CD14-positive monocyte (primary cell): ENCODE measurements around the gene SERPINE1. TPM values are rescaled to one million over a fixed set of nuclear protein-coding genes. Genes with fewer than 3 reads are reported as not detected.
A peak's percentile ranks its signal among the peaks of the same experiment; 100 is the strongest.

Source experiments
- DNase-seq, 3 donors: peaks; one replicate each; pipeline ENCODE4 v3.0.0-alpha.2; 2011 to 2022
- H2AFZ ChIP-seq: 2 replicates; pipeline ENCODE4 v1.6.0; 2012; ENCODE audit warnings: mild to moderate bottlenecking, low read depth, low read length, inconsistent platforms; ENCODE audit not compliant: insufficient read depth, poor library complexity, severe bottlenecking
- H3K27ac ChIP-seq, 2 donors: 1 replicate in 1 of 2; 2 replicates in 1 of 2; pipeline ENCODE4 v1.5.1; 2012 to 2013; ENCODE audit warnings: low read length in 2 of 2, control low read depth in 1 of 2, inconsistent platforms in 1 of 2, low read depth in 1 of 2, mild to moderate bottlenecking in 1 of 2
- H3K27me3 ChIP-seq, 2 donors: one replicate each; pipeline versions ENCODE4 v1.6.0 to v1.6.1; 2011 to 2013; ENCODE audit warnings: low read length in 2 of 2; ENCODE audit not compliant: control insufficient read depth in 2 of 2, insufficient read depth in 2 of 2
- H3K36me3 ChIP-seq, 2 donors: replicated peaks in 1 of 2; 1 replicate in 1 of 2; 2 replicates in 1 of 2; pipeline versions ENCODE4 v1.5.1 to v1.6.1; 2012 to 2013; ENCODE audit warnings: low read length in 2 of 2, control low read depth in 1 of 2, inconsistent platforms in 1 of 2, mild to moderate bottlenecking in 1 of 2; ENCODE audit not compliant: insufficient read depth in 2 of 2, control insufficient read depth in 1 of 2
- H3K4me1 ChIP-seq, 2 donors: 1 replicate in 1 of 2; 2 replicates in 1 of 2; pipeline versions ENCODE4 v1.5.1 to v1.6.1; 2012 to 2013; ENCODE audit warnings: low read length in 2 of 2, control low read depth in 1 of 2, inconsistent platforms in 1 of 2, mild to moderate bottlenecking in 1 of 2, moderate library complexity in 1 of 2; ENCODE audit not compliant: insufficient read depth in 2 of 2, control insufficient read depth in 1 of 2
- H3K4me2 ChIP-seq: replicated peaks from 2 replicates; pipeline ENCODE3; 2012; ENCODE audit warnings: low read length, moderate library complexity, mild to moderate bottlenecking; ENCODE audit not compliant: poor library complexity, severe bottlenecking; ENCODE audit errors: extremely low read depth
- H3K4me3 ChIP-seq, 3 experiments: fragments of 200-600 bp in 1 of 3; sonication (generic) in 1 of 3; replicated peaks in 1 of 3; 1 replicate in 2 of 3; 2 replicates in 1 of 3; pipeline ENCODE4 v1.5.1; 2011 to 2013; ENCODE audit warnings: low read length in 3 of 3, mild to moderate bottlenecking in 3 of 3, control low read depth in 2 of 3, low read depth in 2 of 3, inconsistent platforms in 1 of 3, moderate library complexity in 1 of 3
- H3K79me2 ChIP-seq: 2 replicates; pipeline ENCODE4 v1.6.0; 2012; ENCODE audit warnings: mild to moderate bottlenecking, control low read depth, inconsistent platforms, low read length, moderate library complexity; ENCODE audit not compliant: insufficient read depth
- H3K9ac ChIP-seq: 2 replicates; pipeline ENCODE4 v1.6.0; 2017; ENCODE audit warnings: low read length, mild to moderate bottlenecking; ENCODE audit not compliant: insufficient read depth, poor library complexity, severe bottlenecking
- H3K9me3 ChIP-seq, 2 donors: replicated peaks in 1 of 2; 1 replicate in 1 of 2; 2 replicates in 1 of 2; pipeline versions ENCODE4 v1.5.1 to v1.6.1; 2012 to 2013; ENCODE audit warnings: low read length in 2 of 2, control low read depth in 1 of 2; ENCODE audit not compliant: control insufficient read depth in 1 of 2, insufficient read depth in 1 of 2
- H4K20me1 ChIP-seq: 2 replicates; pipeline ENCODE4 v1.6.0; 2012; ENCODE audit warnings: mild to moderate bottlenecking, low read length, control low read depth, moderate library complexity; ENCODE audit not compliant: insufficient read depth
- H3K27ac Mint-ChIP-seq, 7 donors: one replicate each; pipeline ENCODE4 v1.8.0; 2020; ENCODE audit warnings: mild to moderate bottlenecking in 7 of 7, mixed read lengths in 7 of 7, moderate library complexity in 6 of 7, inconsistent platforms in 2 of 7
- H3K27me3 Mint-ChIP-seq, 3 donors: one replicate each; pipeline ENCODE4 v1.8.0; 2021 to 2022; ENCODE audit warnings: low read depth in 3 of 3, mild to moderate bottlenecking in 3 of 3, mixed read lengths in 3 of 3, moderate library complexity in 3 of 3, inconsistent platforms in 1 of 3
- H3K36me3 Mint-ChIP-seq, 2 donors: one replicate each; pipeline ENCODE4 v1.8.0; 2020; ENCODE audit warnings: mixed read lengths in 2 of 2, inconsistent platforms in 1 of 2, mild to moderate bottlenecking in 1 of 2
- H3K4me1 Mint-ChIP-seq: one replicate; pipeline ENCODE4 v1.8.0; 2020; ENCODE audit warnings: mild to moderate bottlenecking, mixed read lengths
- H3K4me3 Mint-ChIP-seq, 2 donors: one replicate each; pipeline ENCODE4 v1.8.0; 2020; ENCODE audit warnings: mild to moderate bottlenecking in 2 of 2, mixed read lengths in 2 of 2, moderate library complexity in 1 of 2
- H3K9me3 Mint-ChIP-seq, 7 donors: one replicate each; pipeline ENCODE4 v1.8.0; 2020 to 2022; ENCODE audit warnings: mixed read lengths in 7 of 7, mild to moderate bottlenecking in 6 of 7, moderate library complexity in 6 of 7, inconsistent platforms in 2 of 7
- CTCF ChIP-seq: fragments of 200-600 bp; IDR thresholded peaks from one replicate; pipeline ENCODE4 v1.8.0; 2022; ENCODE audit warnings: antibody characterized with exemption, mild to moderate bottlenecking
- WGBS: methylation state at CpG from one replicate; pipeline ENCODE4 v1.1.5; 2013; ENCODE audit warnings: missing lambda C conversion rate; ENCODE audit not compliant: insufficient coverage; 5-methylcytosine and 5-hydroxymethylcytosine counted together
- intact Hi-C, 2 donors: fragments of 100-400 bp; cut with micrococcal nuclease; formaldehyde crosslinking; loops; one replicate each; pipeline versions ENCODE4 v1.15.0 to v1.15.1; 2023
- polyA plus RNA-seq, 3 donors: library from polyadenylated mRNA; depleted of rRNA in 1 of 3; unstranded in 2 of 3; stranded (reverse) in 1 of 3; fragments of 300-500 nt in 2 of 3; fragments of >200 nt in 1 of 3; fragmentation: Illumina TruSeq in 2 of 3; gene quantifications; 1 replicate in 2 of 3; 2 replicates in 1 of 3; pipeline ENCODE4 v1.2.3, GENCODE V29; 2012 to 2021

SERPINE1 gene
- polyA plus RNA-seq, 3 donors: 0.07 to 0.21 (median 0.16) TPM

GRCh38 chr7:101155303-101155702, 28.4 kb downstream of the SERPINE1 start:
- intact Hi-C loops: no loop called here

DNA sequence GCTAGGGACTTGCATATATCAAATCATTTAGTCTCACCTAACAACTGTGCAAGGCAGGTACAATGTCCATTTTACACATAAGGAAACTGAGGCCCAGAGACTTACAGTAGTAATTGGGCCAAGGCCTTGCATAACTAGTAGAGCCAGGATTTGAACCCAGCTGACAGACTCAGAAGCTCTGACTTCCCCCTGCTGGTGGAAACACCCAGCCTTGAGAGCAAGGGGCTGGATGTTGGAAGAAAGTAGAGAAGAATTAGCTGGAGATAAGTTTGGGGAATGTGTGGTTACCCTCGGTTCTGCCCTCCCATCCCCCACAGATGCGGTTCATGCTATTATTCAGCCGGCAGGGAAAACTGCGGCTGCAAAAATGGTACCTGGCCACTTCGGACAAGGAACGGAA, 29.4 kb downstream of the SERPINE1 start:
- H3K9me3 ChIP-seq: no peaks in the 10 kb centered on the region
- peaks cover 0 to 2% of the 10 kb centered on the region in 2 donors for H3K27me3 ChIP-seq
- Mint-ChIP-seq H3K27ac (no peak overlapping the region), H3K36me3 (peaks cover 30 to 38% of the 10 kb centered on the region in 2 donors), H3K9me3 (peaks cover 0 to 5% (median 0%) of the 10 kb centered on the region in 7 donors), H3K4me1 (peaks cover 13% of the 10 kb centered on the region), H3K27me3 (peaks cover 8 to 13% (median 9%) of the 10 kb centered on the region in 3 donors), H3K4me3 (no peak overlapping the region)
- H3K79me2 ChIP-seq: no peaks in the 10 kb centered on the region
- no peak overlapping the region for H2AFZ ChIP-seq
- H3K9ac ChIP-seq: no peak overlapping the region
- no peak for DNase-seq
- peaks cover 13 to 20% of the 10 kb centered on the region in 2 donors for H3K4me1 ChIP-seq
- H3K36me3 ChIP-seq: peaks cover 9 to 17% of the 10 kb centered on the region in 2 donors
- no CpG with 5 or more reads among the region's 6 CpGs for WGBS
- TF ChIP-seq CTCF: no peak
- no peak overlapping the region for H3K27ac ChIP-seq
- no peak overlapping the region for H3K4me2 ChIP-seq
- H3K4me3 ChIP-seq: no peak overlapping the region
- intact Hi-C loops: no loop called here
- no peaks in the 10 kb centered on the region for H4K20me1 ChIP-seq

More at GRCh38 chr7:101155303-101155702, 28.4 kb downstream of the SERPINE1 start:
- Mint-ChIP-seq H3K4me3 (peak overlapping the region; percentile 74 to 81), H3K4me1 (peaks cover 13% of the 10 kb centered on the region), H3K27me3 (peaks cover 6 to 14% (median 13%) of the 10 kb centered on the region in 3 donors), H3K27ac (peak overlapping the region in 1 of 7 donors; percentile 60), H3K9me3 (peaks cover 0 to 5% (median 0%) of the 10 kb centered on the region in 7 donors), H3K36me3 (peaks cover 26 to 35% of the 10 kb centered on the region in 2 donors)
- Histone ChIP-seq H3K4me1 (peaks cover 13 to 20% of the 10 kb centered on the region in 2 donors), H3K4me3 (peak overlapping the region in 1 of 3 experiments; percentile 84), H3K36me3 (peaks cover 7 to 16% of the 10 kb centered on the region in 2 donors), H4K20me1 (no peaks in the 10 kb centered on the region), H2AFZ (peak overlapping the region; percentile 84), H3K9me3 (no peaks in the 10 kb centered on the region), H3K27me3 (no peaks in the 10 kb centered on the region), H3K79me2 (no peaks in the 10 kb centered on the region), H3K9ac (no peak overlapping the region), H3K27ac (no peak overlapping the region), H3K4me2 (peak overlapping the region; percentile 89)
- no peak for DNase-seq
- 50% methylated on average over 1 of the region's 4 CpGs for WGBS
- no peak for TF ChIP-seq CTCF
